GM19455 (cell line): ENCODE measurements around the gene RXFP3.
"Not testable (repeated sequence)": the region's sequence is repeated elsewhere in the genome, so short reads cannot be mapped to it uniquely, and the experiment has no call there.

Experiments used
- ATAC-seq: cut with Tn5 transposase; IDR thresholded peaks from one replicate; pipeline ENCODE4 v1.9.1; 2021; ENCODE audit not compliant: unreplicated experiment

RXFP3 gene

DNA sequence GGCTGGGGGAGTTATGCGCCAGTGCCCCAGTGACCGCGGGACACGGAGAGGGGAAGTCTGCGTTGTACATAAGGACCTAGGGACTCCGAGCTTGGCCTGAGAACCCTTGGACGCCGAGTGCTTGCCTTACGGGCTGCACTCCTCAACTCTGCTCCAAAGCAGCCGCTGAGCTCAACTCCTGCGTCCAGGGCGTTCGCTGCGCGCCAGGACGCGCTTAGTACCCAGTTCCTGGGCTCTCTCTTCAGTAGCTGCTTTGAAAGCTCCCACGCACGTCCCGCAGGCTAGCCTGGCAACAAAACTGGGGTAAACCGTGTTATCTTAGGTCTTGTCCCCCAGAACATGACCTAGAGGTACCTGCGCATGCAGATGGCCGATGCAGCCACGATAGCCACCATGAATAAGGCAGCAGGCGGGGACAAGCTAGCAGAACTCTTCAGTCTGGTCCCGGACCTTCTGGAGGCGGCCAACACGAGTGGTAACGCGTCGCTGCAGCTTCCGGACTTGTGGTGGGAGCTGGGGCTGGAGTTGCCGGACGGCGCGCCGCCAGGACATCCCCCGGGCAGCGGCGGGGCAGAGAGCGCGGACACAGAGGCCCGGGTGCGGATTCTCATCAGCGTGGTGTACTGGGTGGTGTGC lies at the start of gene RXFP3:
RXFP3 (plus strand) TSS at position 6 of the 636 bp plus-strand sequence; CDS start at position 361, 355 bp downstream.
- no peak for ATAC-seq

- no peak for ATAC-seq
These were observed 48.9 kb upstream of the RXFP3 start for GRCh38 chr5:33887268-33887667.

GRCh38 chr5:33888587-33888986 lies 47.6 kb upstream of the RXFP3 start:
- no peak for ATAC-seq

DNA sequence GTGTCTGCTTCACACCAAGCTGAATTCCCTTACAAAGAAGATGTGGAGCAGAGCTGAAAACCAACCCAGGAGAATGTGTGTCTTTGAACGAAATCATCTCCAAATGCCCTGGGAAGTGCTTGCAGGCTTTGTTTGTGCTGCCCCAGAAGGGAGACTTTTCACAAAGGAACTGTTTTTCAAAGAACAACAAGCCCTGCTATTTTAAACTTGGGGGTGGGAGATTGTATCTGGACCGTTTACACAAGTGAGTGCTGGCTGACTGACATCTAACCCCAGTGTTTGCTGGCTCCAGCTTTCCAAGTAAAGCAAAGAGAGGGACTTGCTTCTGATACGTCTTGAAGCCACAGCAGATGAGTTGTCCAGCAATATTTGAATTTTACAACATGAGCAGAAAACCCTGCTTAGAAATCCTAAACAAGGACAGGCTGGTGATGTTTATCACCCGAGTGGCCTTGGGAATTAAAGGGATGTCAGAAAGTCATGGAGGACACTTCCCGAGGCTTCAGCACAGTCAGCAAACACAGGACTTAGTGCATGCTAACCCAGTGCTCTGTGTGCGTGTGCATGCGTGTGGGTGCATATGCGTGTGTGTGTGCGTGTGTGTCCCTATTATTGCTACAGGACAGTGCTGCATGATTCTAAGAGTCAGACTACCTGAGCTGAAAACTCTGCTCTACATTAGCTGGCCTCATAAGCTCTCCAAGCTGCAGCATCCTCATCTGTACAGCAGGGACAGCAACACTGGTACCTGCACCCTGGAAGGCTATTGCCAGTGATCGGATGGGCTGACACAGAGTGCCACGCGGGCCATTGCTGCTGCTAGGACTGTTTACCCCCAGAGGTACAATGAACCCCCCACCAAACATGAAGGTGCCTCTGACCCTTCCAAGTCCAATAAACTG lies 45.8 kb upstream of the RXFP3 start:
- no peak for ATAC-seq

DNA sequence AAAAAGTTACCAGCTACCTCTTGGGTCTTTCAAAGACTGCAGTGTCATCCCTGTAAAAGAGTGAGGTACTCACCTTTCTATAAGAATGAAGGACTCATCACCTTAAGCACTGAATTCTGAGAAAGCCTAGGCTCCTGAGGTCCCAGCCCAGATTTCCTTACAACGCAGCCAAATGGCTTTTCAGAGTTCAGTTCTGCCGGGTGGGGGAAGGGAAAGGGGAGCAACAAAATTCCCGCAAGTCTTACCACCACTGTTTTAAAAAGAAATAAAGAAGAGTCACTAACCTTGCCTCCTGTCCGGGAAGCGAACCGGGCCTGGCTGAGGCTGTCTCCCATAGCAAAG lies 44.8 kb upstream of the RXFP3 start:
- no peak for ATAC-seq

- no peak for ATAC-seq
These were observed 44.2 kb upstream of the RXFP3 start, which contains the start of gene ADAMTS12 for GRCh38 chr5:33891788-33892619. ADAMTS12 (minus strand) TSS chr5:33891990; CDS start chr5:33891856, 134 bp downstream.

GRCh38 chr5:33892620-33893137 lies 43.5 kb upstream of the RXFP3 start:
- no peak for ATAC-seq

- ATAC-seq, result no peak
These were observed 41.6 kb upstream of the RXFP3 start for GRCh38 chr5:33894566-33894965.

DNA sequence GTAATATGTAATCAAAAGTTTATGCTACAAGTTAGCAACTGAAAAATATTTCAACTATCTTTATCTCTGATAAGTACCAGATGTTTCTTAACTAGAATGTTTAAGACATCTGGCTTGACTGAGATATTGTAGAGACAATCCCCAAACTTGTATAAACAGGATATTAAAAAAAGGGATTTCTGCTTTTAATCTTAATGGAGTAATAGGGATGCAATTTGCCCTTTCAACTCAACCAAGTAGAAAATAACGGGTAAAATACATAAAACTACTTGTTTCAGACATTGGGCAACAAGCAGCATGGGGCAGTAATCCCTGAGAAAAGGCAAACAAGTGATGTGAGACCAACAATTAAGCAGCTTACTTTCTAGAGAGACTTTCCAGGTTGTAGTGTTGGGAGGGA lies 35.0 kb upstream of the RXFP3 start:
- ATAC-seq, result no peak

DNA sequence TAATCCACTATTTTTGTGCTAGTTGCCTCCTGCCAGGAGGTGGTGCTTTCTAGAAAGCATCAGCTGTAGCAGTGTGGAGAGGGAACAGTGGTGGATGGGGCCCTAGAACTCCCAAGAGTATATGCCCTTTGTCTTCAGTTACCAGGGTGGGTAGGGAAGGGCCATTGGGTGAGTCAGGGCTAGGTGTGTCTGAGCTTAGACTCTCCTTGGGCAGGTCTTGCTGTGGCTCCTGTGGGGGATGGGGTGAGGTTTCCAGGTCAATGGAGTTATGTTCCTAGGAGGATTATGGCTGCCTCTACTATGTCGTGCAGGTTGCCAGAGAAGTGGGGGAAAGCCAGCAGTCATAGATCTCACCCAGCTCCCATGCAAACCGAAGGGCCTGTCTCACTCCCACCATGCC lies 33.1 kb upstream of the RXFP3 start:
- no peak for ATAC-seq

GRCh38 chr5:33905381-33905780 lies 30.8 kb upstream of the RXFP3 start:
- no peak for ATAC-seq

GRCh38 chr5:33906248-33906647 lies 29.9 kb upstream of the RXFP3 start:
- not testable (repeated sequence) for ATAC-seq

DNA sequence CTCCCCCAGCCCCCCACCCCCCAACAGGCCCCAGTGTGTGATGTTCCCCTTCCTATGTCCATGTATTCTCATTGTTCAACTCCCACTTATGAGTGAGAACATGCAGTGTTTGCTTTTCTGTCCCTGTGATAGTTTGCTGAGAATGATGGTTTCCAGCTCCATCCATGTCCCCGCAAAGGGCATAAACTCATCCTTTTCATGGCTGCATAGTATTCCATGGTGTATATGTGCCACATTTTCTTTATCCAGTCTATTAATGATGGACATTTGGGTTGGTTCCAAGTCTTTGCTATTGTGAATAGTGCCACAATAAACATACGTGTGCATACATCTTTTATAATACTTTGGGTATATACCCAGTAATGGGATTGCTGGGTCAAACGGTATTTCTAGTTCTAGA lies 21.3 kb upstream of the RXFP3 start:
- not testable (repeated sequence) for ATAC-seq

GRCh38 chr5:33921002-33921401 lies 15.2 kb upstream of the RXFP3 start:
- ATAC-seq, result no peak

DNA sequence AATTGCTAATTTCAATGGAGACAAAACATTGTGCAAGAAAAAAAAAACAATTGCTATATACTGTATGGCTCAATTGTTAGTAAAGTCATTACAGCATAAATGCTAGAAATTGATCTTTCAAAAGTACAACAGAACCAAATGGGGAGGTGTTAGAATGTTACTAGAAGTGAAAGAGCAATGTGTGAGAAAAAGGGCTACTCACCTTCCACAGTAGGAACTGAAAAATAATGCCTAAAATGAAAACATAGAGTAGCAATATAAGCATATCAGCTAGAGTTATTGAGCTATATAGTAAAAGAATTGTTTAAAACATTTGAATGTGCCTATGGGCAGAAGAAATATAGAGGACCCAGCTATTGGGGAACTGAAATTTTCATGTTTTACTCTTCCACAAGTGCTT lies 10.9 kb upstream of the RXFP3 start:
- no peak for ATAC-seq

GRCh38 chr5:33927685-33928084 lies 8.5 kb upstream of the RXFP3 start:
- ATAC-seq, result no peak

DNA sequence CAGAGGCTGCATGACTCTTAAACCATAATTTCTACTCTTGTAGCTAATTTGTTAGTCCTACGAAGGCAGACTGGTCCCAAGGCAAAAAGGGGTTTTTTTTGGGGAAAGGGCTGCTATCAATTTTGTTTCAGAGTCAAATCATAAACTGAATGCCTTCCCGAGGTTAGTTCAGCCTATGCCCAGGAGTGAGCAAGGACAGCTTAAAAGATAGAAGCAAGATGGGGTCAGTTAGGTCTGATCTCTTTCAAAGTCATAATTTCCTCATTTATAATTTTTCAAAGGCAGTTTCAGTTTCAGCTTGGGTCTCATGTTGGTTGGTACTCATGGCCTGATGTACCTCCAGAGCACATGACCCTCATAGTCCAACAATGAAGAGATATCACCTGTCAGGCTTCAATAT lies 7.9 kb upstream of the RXFP3 start:
- no peak for ATAC-seq

GRCh38 chr5:33929925-33930690 lies 6.1 kb upstream of the RXFP3 start:
- no peak for ATAC-seq

- no peak for ATAC-seq
These were observed 5.0 kb upstream of the RXFP3 start for GRCh38 chr5:33931136-33931535.

- peak; percentile 89 for ATAC-seq
These were observed 2.4 kb upstream of the RXFP3 start for GRCh38 chr5:33933723-33934169.
